Neural progenitor cell (in vitro differentiated cells): ENCODE data around the gene PRKCB.
A peak's percentile ranks its signal among the peaks of the same experiment; 100 is the strongest.

ENCODE experiments used
- CTCF ChIP-seq: fragments of 200-600 bp; sonication (generic); IDR thresholded peaks from 2 replicates; pipeline ENCODE4 v1.5.1; 2017; ENCODE audit warnings: antibody characterized with exemption, mild to moderate bottlenecking
- EZH2 ChIP-seq: fragments of 200-600 bp; sonication (generic); IDR thresholded peaks from 2 replicates; pipeline ENCODE4 v1.6.1; 2017; ENCODE audit warnings: antibody characterized with exemption, mild to moderate bottlenecking, moderate library complexity
- EZH2phosphoT487 ChIP-seq: fragments of 200-600 bp; sonication (generic); IDR thresholded peaks from 2 replicates; pipeline ENCODE4 v1.6.1; 2017; ENCODE audit warnings: antibody characterized with exemption

GRCh38 chr16:24045641-24046040 lies 209.9 kb downstream of the PRKCB start:
- TF ChIP-seq CTCF (peak; percentile 82), EZH2 (no peak), EZH2phosphoT487 (no peak)
